Breast epithelium (tissue), 4 donors: ENCODE data around the gene SSH2. TPM values are rescaled to one million over a fixed set of nuclear protein-coding genes. Genes with fewer than 3 reads are reported as not detected.
"Not testable (repeated sequence)": the region's sequence is repeated elsewhere in the genome, so short reads cannot be mapped to it uniquely, and the experiment has no call there.

Experiments used
- DNase-seq, 2 donors: peaks; one replicate each; pipeline ENCODE4 v3.0.0-alpha.2; 2019; ENCODE audit warnings: low spot score in 2 of 2
- H3K27ac ChIP-seq, 2 donors: fragments of 200-600 bp; sonication (generic) in 1 of 2; one replicate each; pipeline ENCODE4 v1.5.1; 2016 to 2019; ENCODE audit warnings: mild to moderate bottlenecking in 1 of 2
- H3K27me3 ChIP-seq, 2 donors: fragments of 200-600 bp; sonication (generic) in 1 of 2; one replicate each; pipeline versions ENCODE4 v1.5.1 to v1.6.0; 2017 to 2019; ENCODE audit warnings: control low read depth in 1 of 2, mild to moderate bottlenecking in 1 of 2
- H3K36me3 ChIP-seq: fragments of 200-600 bp; one replicate; pipeline ENCODE4 v1.5.1; 2019
- H3K4me1 ChIP-seq, 2 donors: fragments of 200-600 bp; sonication (generic); one replicate each; pipeline ENCODE4 v1.5.1; 2016 to 2019; ENCODE audit warnings: control low read depth in 1 of 2
- H3K4me3 ChIP-seq, 3 donors: fragments of 200-600 bp; sonication (generic); 1 replicate in 2 of 3; 2 replicates in 1 of 3; pipeline ENCODE4 v1.5.1; 2016 to 2019; ENCODE audit warnings: mild to moderate bottlenecking in 3 of 3, moderate library complexity in 2 of 3
- H3K9me3 ChIP-seq, 2 donors: fragments of 200-600 bp; sonication (generic) in 1 of 2; one replicate each; pipeline ENCODE4 v1.5.1; 2016 to 2019; ENCODE audit warnings: control low read depth in 1 of 2
- POLR2A ChIP-seq: fragments of 450-650 bp; IDR thresholded peaks from one replicate; pipeline ENCODE4 v1.6.1; 2016; ENCODE audit warnings: antibody characterized with exemption, mild to moderate bottlenecking, moderate library complexity
- POLR2AphosphoS5 ChIP-seq, 3 donors: sonication (generic); formaldehyde crosslinking; IDR thresholded peaks; one replicate each; pipeline ENCODE4 v1.6.1; 2017; ENCODE audit warnings: antibody characterized with exemption in 3 of 3
- intact Hi-C: fragments of 100-400 bp; cut with DNase I; formaldehyde crosslinking; loops from one replicate; pipeline ENCODE4 v1.15.1; 2023; ENCODE audit warnings: low total_unique reads
- total RNA-seq, 3 donors: library from RNA; depleted of rRNA; stranded (reverse); fragments of >200 nt; gene quantifications; one replicate each; pipeline ENCODE4 v1.1.0, GENCODE V29; 2016
- TF ChIP-seq, protein P1 (sequence below), 3 donors: fragments of 450-650 bp; IDR thresholded peaks; one replicate each; pipeline ENCODE4 v1.5.1; 2016 to 2017; ENCODE audit warnings: antibody characterized with exemption in 3 of 3, mild to moderate bottlenecking in 3 of 3, moderate library complexity in 3 of 3

The SSH2 gene
- total RNA-seq, 3 donors from 2014 or later: 23.0 to 64.2 (median 25.9) TPM

DNA sequence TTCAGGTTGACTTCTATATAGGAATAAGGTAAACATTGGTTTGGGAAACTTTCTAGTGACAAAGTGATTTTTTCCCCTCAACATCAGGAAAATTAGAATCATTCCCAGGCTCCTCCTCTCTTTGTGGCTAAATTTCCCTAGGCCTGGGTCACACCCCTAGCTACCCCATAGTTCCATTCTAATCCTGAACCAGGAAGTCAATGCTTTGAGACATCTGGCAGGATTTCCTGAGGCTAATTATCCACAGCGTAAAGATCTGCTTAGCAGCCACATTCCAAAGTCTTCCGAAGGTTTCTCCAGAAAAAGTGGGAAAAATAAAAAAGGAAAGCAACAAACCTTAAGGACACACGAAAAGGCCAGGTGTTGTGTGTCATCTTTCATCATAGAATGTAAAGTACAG lies 247.0 kb downstream of the SSH2 start:
- intact Hi-C loops: no loop called here
- H3K27ac ChIP-seq: peak overlapping the region; percentile 26 to 62

DNA sequence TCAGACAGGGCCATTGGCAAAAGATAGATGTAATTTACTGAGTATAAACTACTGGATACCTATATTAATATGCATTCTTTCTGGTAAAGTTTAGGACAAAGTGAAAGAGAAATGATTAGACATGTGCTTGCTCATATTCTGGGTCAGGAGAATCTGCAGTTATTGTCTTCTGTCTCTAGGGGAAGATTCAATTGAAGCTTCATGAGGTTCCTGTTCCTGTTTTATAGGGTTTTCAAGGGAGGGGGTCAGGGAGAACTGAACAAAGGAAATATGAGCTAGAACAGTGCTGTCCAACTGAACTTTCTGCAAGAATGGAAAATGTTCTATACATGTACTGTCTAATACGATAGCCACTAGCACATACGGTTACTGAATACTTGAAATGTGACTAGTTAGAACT lies 248.0 kb downstream of the SSH2 start:
- intact Hi-C loops: no loop called here
- Histone ChIP-seq H3K9me3 (no peaks in the 10 kb centered on the region), H3K4me3 (no peak overlapping the region), H3K36me3 (no peaks in the 10 kb centered on the region), H3K27ac (no peak overlapping the region), H3K27me3 (no peaks in the 10 kb centered on the region), H3K4me1 (no peaks in the 10 kb centered on the region)
- no peak for DNase-seq
- TF ChIP-seq, protein P1, sequence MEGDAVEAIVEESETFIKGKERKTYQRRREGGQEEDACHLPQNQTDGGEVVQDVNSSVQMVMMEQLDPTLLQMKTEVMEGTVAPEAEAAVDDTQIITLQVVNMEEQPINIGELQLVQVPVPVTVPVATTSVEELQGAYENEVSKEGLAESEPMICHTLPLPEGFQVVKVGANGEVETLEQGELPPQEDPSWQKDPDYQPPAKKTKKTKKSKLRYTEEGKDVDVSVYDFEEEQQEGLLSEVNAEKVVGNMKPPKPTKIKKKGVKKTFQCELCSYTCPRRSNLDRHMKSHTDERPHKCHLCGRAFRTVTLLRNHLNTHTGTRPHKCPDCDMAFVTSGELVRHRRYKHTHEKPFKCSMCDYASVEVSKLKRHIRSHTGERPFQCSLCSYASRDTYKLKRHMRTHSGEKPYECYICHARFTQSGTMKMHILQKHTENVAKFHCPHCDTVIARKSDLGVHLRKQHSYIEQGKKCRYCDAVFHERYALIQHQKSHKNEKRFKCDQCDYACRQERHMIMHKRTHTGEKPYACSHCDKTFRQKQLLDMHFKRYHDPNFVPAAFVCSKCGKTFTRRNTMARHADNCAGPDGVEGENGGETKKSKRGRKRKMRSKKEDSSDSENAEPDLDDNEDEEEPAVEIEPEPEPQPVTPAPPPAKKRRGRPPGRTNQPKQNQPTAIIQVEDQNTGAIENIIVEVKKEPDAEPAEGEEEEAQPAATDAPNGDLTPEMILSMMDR (IDR thresholded peaks at IDR 0.05): no peak
- TF ChIP-seq POLR2A (no peak), POLR2AphosphoS5 (IDR thresholded peaks at IDR 0.05) (no peak)

More for the DNA sequence above, 247.0 kb downstream of the SSH2 start:
- Histone ChIP-seq H3K4me3 (no peak overlapping the region), H3K4me1 (no peaks in the 10 kb centered on the region), H3K9me3 (no peaks in the 10 kb centered on the region), H3K36me3 (no peaks in the 10 kb centered on the region), H3K27me3 (no peaks in the 10 kb centered on the region)
- DNase-seq: no peak
- TF ChIP-seq, protein P1 (IDR thresholded peaks at IDR 0.05): no peak
- no peak for TF ChIP-seq POLR2A
- no peak for TF ChIP-seq POLR2AphosphoS5 (IDR thresholded peaks at IDR 0.05)

DNA sequence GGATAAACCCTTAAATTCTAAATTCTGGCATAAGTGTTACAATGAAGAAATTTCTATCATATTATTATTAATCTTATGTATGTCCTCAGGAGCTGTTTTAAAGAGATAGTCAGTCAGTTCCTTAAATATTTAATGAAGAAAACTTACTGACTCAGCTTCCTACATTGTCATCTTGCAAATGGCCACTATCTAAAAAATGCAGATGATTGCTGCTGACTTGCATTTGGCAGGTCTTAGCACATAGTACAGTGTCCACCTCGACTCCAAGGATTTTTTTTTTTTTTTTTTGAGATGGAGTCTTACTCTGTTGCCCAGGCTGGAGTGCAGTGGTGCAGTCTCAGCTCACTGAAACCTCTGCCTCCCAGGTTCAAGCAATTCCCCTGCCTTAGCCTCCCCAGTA lies 252.2 kb downstream of the SSH2 start:
- intact Hi-C loops: no loop called here

DNA sequence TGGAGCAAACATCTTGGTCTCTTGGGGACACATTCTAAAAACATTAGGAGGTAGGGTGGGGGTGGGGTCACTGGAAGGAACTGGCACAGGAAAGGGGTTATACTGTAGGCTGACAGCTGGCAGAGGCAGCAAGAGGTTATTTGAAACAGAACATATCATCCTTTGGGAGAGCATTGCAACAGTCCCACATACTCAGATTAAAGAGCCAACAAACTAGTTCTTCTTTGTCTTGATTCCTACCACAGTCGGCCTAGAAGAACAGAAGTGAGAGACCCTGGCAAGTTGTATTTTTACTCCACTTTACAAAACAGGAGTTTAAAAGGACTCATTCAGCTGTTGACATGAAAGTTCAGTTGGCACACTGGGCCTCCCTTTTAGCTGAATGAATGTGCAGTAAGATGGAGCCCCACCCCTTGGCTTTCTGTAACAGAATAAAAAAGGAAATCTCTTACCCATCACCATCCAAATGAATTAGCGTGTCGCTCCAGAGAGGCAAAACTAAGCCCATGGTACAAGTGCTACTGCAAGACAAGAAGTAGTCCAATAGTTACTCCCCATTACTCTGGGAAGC lies 252.7 kb downstream of the SSH2 start:
- no peaks in the 10 kb centered on the region for H3K9me3 ChIP-seq
- H3K36me3 ChIP-seq: no peaks in the 10 kb centered on the region
- DNase-seq: no peak
- TF ChIP-seq, protein P1 (IDR thresholded peaks at IDR 0.05): no peak
- TF ChIP-seq POLR2AphosphoS5 (IDR thresholded peaks at IDR 0.05) (peak in 2 of 3 donors; percentile 17 to 42), POLR2A (no peak)
- intact Hi-C loops: no loop called here
- peak overlapping the region; percentile 36 to 49 for H3K27ac ChIP-seq
- peak overlapping the region in 1 of 3 donors; percentile 33 for H3K4me3 ChIP-seq
- H3K4me1 ChIP-seq: no peaks in the 10 kb centered on the region
- H3K27me3 ChIP-seq: no peaks in the 10 kb centered on the region

More for the DNA sequence above, 252.2 kb downstream of the SSH2 start:
- peak overlapping the region; percentile 36 to 49 for H3K27ac ChIP-seq
- H3K4me1 ChIP-seq: no peaks in the 10 kb centered on the region
- H3K36me3 ChIP-seq: no peaks in the 10 kb centered on the region
- no peak for DNase-seq
- no peak for TF ChIP-seq POLR2A
- TF ChIP-seq POLR2AphosphoS5 (IDR thresholded peaks at IDR 0.05): no peak
- TF ChIP-seq, protein P1 (IDR thresholded peaks at IDR 0.05): no peak
- H3K9me3 ChIP-seq: no peaks in the 10 kb centered on the region
- no peaks in the 10 kb centered on the region for H3K27me3 ChIP-seq
- no peak overlapping the region for H3K4me3 ChIP-seq

DNA sequence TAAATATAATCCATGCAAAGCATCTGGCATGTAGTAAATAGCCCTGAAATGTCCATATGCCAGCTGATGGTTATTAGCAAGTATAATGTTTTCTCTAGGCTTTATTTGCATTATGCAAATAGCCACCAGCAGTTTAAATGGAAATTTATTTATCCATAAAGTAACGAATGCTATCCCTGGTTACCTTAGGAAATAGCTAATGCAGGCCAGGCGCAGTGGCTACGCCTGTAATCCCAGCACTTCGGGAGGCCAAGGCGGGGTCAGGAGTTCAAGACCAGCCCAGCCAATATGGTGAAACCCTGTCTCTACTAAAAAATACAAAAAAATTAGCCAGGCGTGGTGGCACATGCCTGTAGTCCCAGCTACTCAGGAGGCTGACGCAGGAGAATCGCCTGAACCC lies 254.1 kb downstream of the SSH2 start:
- DNase-seq, H3K27ac ChIP-seq, intact Hi-C loops: not testable (repeated sequence)

DNA sequence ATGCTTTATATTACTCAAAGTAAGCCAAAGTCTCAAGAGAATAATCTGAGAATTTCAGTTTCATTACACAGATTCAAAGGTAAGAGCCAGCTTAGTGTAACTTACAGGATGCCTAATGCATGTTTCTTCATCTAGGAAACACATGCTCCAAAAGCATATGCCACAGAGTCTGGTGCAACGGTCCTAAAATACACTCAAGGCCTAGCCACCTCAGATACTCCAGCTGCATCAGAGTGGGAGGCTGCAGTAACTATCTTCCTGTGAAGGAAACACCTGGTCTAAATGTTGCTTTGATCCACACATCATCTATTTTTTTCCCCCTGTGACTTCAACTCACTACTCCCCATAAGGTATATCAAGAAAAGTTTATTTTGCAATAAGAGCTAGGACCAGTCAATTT lies 255.7 kb downstream of the SSH2 start:
- Histone ChIP-seq H3K36me3 (no peaks in the 10 kb centered on the region), H3K27ac (no peak overlapping the region), H3K4me3 (no peak overlapping the region), H3K4me1 (no peaks in the 10 kb centered on the region), H3K9me3 (no peaks in the 10 kb centered on the region), H3K27me3 (no peaks in the 10 kb centered on the region)
- TF ChIP-seq POLR2A: no peak
- TF ChIP-seq, protein P1 (IDR thresholded peaks at IDR 0.05): no peak
- TF ChIP-seq POLR2AphosphoS5 (IDR thresholded peaks at IDR 0.05): no peak
- no peak for DNase-seq
- intact Hi-C loops: no loop called here

More for the DNA sequence above, 254.1 kb downstream of the SSH2 start:
- not testable (repeated sequence) for H3K36me3 ChIP-seq, H3K4me1 ChIP-seq, H3K9me3 ChIP-seq, H3K27me3 ChIP-seq
- H3K4me3 ChIP-seq: peak overlapping the region in 1 of 3 donors; percentile 33
